SH-SY5Y (cell line): Measurements from ENCODE around the gene ZEB2.

ENCODE experiments used
- GATA2 ChIP-seq: IDR thresholded peaks from 2 replicates; pipeline ENCODE4 v1.6.1; 2011; ENCODE audit warnings: mild to moderate bottlenecking, low read depth, low read length
- GATA3 ChIP-seq: IDR thresholded peaks from 2 replicates; pipeline ENCODE4 v1.6.1; 2011; ENCODE audit warnings: low read depth, mild to moderate bottlenecking, low read length, moderate library complexity

- TF ChIP-seq GATA3 (no peak), GATA2 (no peak)
Measured at GRCh38 chr2:144519934-144520731, at the start of gene ZEB2.
